ENCODE results near the gene CEP55. TPM values are rescaled to one million over a fixed set of nuclear protein-coding genes. Genes with fewer than 3 reads are reported as not detected.

CEP55 gene
- polyA plus RNA-seq, 2 donors: 8.3 to 11.5 TPM

DNA sequence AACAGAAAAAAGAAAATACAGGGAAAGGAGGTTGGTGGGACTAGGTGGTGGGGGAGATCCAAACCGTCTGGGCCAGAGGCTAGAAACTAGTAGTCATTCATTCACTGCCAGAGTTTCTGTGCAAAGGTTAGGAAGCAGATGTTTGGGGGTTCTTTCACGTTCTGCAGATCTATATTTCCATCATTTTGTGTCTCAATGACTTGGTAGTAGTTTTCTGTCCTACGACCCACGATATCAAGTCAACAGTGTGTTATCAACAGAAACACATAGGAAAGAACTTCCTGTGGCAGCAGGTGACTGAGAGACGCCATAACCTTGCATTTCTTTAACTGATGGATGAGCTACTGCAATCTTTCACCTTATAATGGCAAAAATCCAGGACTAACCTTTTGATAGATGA, 1.8 kb downstream of the CEP55 start:
- WGBS, 2 donors: 45 to 62% methylated on average over 5 of the region's 5 CpGs
- H3K4me3 ChIP-seq (ENCODE audit: low read depth in 1 of 2, low read length in 2 of 2): no peak overlapping the region

DNA sequence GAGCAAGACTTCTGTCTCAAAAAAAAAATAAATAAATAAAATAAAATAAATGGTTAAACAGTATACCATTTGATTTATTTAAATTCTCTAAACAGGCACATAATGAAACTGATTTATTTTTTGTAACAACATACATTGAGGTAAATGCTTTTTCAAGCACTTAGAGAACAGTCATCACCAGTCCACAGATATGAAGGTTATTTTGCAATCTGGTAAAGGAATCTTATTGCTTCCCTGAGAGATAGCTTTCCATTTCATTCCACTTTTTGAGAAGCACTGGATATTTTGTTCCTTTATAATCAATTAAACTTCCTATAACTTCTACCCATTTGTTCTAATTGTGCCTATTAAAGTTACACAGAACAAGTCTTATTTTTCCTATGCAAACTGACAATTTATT, 5.2 kb downstream of the CEP55 start:
- H3K27ac ChIP-seq (ENCODE audit: low read depth in 2 of 2, low read length in 1 of 2): no peak overlapping the region
- no peak overlapping the region for H3K4me3 ChIP-seq (ENCODE audit: low read depth in 1 of 2, low read length in 2 of 2)
- H3K36me3 ChIP-seq (ENCODE audit: control insufficient read depth in 2 of 2, insufficient read depth in 2 of 2, low read length in 1 of 2): no peaks in the 10 kb centered on the region
- H3K9me3 ChIP-seq (ENCODE audit: control insufficient read depth in 2 of 2, insufficient read depth in 1 of 2, low read depth in 1 of 2, low read length in 1 of 2): no peaks in the 10 kb centered on the region
- H3K27me3 ChIP-seq (ENCODE audit: control insufficient read depth in 1 of 2, insufficient read depth in 2 of 2, low read length in 2 of 2): no peaks in the 10 kb centered on the region
- H3K4me1 ChIP-seq (ENCODE audit: control insufficient read depth in 2 of 2, insufficient read depth in 2 of 2, low read length in 1 of 2): peaks cover 0 to 2% of the 10 kb centered on the region in 2 donors

More for the DNA sequence above, 1.8 kb downstream of the CEP55 start:
- Histone ChIP-seq H3K9me3 (ENCODE audit: control insufficient read depth in 2 of 2, insufficient read depth in 1 of 2, low read depth in 1 of 2, low read length in 1 of 2) (no peaks in the 10 kb centered on the region), H3K4me1 (ENCODE audit: control insufficient read depth in 2 of 2, insufficient read depth in 2 of 2, low read length in 1 of 2) (peaks cover 0 to 2% of the 10 kb centered on the region in 2 donors), H3K27ac (ENCODE audit: low read depth in 2 of 2, low read length in 1 of 2) (no peak overlapping the region), H3K27me3 (ENCODE audit: control insufficient read depth in 1 of 2, insufficient read depth in 2 of 2, low read length in 2 of 2) (no peaks in the 10 kb centered on the region), H3K36me3 (ENCODE audit: control insufficient read depth in 2 of 2, insufficient read depth in 2 of 2, low read length in 1 of 2) (no peaks in the 10 kb centered on the region)

DNA sequence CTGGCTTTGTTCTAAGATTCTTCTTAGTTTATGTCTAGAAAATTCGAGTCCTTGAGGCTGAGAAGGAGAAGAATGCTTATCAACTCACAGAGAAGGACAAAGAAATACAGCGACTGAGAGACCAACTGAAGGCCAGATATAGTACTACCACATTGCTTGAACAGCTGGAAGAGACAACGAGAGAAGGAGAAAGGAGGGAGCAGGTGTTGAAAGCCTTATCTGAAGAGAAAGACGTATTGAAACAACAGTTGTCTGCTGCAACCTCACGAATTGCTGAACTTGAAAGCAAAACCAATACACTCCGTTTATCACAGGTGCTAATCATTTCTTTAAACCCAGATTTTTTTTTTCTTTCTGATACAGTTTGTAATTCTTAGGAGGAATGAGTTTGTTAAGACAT, 6.7 kb downstream of the CEP55 start:
- Histone ChIP-seq H3K36me3 (ENCODE audit: control insufficient read depth in 2 of 2, insufficient read depth in 2 of 2, low read length in 1 of 2) (no peaks in the 10 kb centered on the region), H3K27ac (ENCODE audit: low read depth in 2 of 2, low read length in 1 of 2) (no peak overlapping the region), H3K4me3 (ENCODE audit: low read depth in 1 of 2, low read length in 2 of 2) (no peak overlapping the region), H3K4me1 (ENCODE audit: control insufficient read depth in 2 of 2, insufficient read depth in 2 of 2, low read length in 1 of 2) (no peaks in the 10 kb centered on the region), H3K9me3 (ENCODE audit: control insufficient read depth in 2 of 2, insufficient read depth in 1 of 2, low read depth in 1 of 2, low read length in 1 of 2) (no peaks in the 10 kb centered on the region), H3K27me3 (ENCODE audit: control insufficient read depth in 1 of 2, insufficient read depth in 2 of 2, low read length in 2 of 2) (no peaks in the 10 kb centered on the region)
- WGBS, 2 donors: 48 to 63% methylated on average over 6 of the region's 6 CpGs

- 83 to 96% methylated on average over 2 of the region's 2 CpGs for WGBS, 2 donors
- Histone ChIP-seq H3K4me1 (ENCODE audit: control insufficient read depth in 2 of 2, insufficient read depth in 2 of 2, low read length in 1 of 2) (no peaks in the 10 kb centered on the region), H3K36me3 (ENCODE audit: control insufficient read depth in 2 of 2, insufficient read depth in 2 of 2, low read length in 1 of 2) (no peaks in the 10 kb centered on the region), H3K27me3 (ENCODE audit: control insufficient read depth in 1 of 2, insufficient read depth in 2 of 2, low read length in 2 of 2) (no peaks in the 10 kb centered on the region), H3K27ac (ENCODE audit: low read depth in 2 of 2, low read length in 1 of 2) (no peak overlapping the region), H3K4me3 (ENCODE audit: low read depth in 1 of 2, low read length in 2 of 2) (no peak overlapping the region), H3K9me3 (ENCODE audit: control insufficient read depth in 2 of 2, insufficient read depth in 1 of 2, low read depth in 1 of 2, low read length in 1 of 2) (no peaks in the 10 kb centered on the region)
Measured at GRCh38 chr10:93505075-93505474, 8.7 kb downstream of the CEP55 start.

- H3K4me1 ChIP-seq (ENCODE audit: control insufficient read depth in 2 of 2, insufficient read depth in 2 of 2, low read length in 1 of 2): no peaks in the 10 kb centered on the region
- no peaks in the 10 kb centered on the region for H3K9me3 ChIP-seq (ENCODE audit: control insufficient read depth in 2 of 2, insufficient read depth in 1 of 2, low read depth in 1 of 2, low read length in 1 of 2)
- 88 to 92% methylated on average over 8 of the region's 8 CpGs for WGBS, 2 donors
- H3K27ac ChIP-seq (ENCODE audit: low read depth in 2 of 2, low read length in 1 of 2): no peak overlapping the region
- no peaks in the 10 kb centered on the region for H3K36me3 ChIP-seq (ENCODE audit: control insufficient read depth in 2 of 2, insufficient read depth in 2 of 2, low read length in 1 of 2)
- H3K27me3 ChIP-seq (ENCODE audit: control insufficient read depth in 1 of 2, insufficient read depth in 2 of 2, low read length in 2 of 2): no peaks in the 10 kb centered on the region
- H3K4me3 ChIP-seq (ENCODE audit: low read depth in 1 of 2, low read length in 2 of 2): no peak overlapping the region
Measured at GRCh38 chr10:93509816-93510215, 13.4 kb downstream of the CEP55 start.

GRCh38 chr10:93512565-93512964, 16.2 kb downstream of the CEP55 start:
- Histone ChIP-seq H3K27ac (ENCODE audit: low read depth in 2 of 2, low read length in 1 of 2) (no peak overlapping the region), H3K4me3 (ENCODE audit: low read depth in 1 of 2, low read length in 2 of 2) (no peak overlapping the region), H3K27me3 (ENCODE audit: control insufficient read depth in 1 of 2, insufficient read depth in 2 of 2, low read length in 2 of 2) (no peaks in the 10 kb centered on the region), H3K9me3 (ENCODE audit: control insufficient read depth in 2 of 2, insufficient read depth in 1 of 2, low read depth in 1 of 2, low read length in 1 of 2) (no peaks in the 10 kb centered on the region), H3K4me1 (ENCODE audit: control insufficient read depth in 2 of 2, insufficient read depth in 2 of 2, low read length in 1 of 2) (no peaks in the 10 kb centered on the region), H3K36me3 (ENCODE audit: control insufficient read depth in 2 of 2, insufficient read depth in 2 of 2, low read length in 1 of 2) (no peaks in the 10 kb centered on the region)
- 88 to 91% methylated on average over 1 of the region's 1 CpG for WGBS, 2 donors

DNA sequence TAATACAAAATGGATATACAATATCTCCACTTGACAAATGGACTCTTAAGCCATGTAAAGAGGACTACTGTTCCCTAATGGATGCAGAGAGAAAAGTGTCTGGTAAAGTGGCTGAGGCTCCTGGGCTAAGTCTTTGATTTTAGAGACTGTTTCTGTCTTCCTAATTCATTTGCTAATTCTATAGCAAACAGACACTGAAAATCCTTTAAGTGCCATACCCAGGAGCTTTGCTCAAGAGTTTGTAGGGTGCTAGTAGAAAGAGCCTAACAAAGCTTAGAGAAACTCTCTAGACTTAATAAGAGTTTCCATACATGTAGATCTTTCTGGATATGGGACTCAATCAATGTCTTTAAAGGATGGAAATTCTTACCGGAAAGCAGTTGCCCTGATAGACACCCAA, 16.7 kb downstream of the CEP55 start:
- no peaks in the 10 kb centered on the region for H3K36me3 ChIP-seq (ENCODE audit: control insufficient read depth in 2 of 2, insufficient read depth in 2 of 2, low read length in 1 of 2)
- no peaks in the 10 kb centered on the region for H3K9me3 ChIP-seq (ENCODE audit: control insufficient read depth in 2 of 2, insufficient read depth in 1 of 2, low read depth in 1 of 2, low read length in 1 of 2)
- WGBS, 2 donors: 32 to 100% methylated on average over 1 of the region's 1 CpG
- no peaks in the 10 kb centered on the region for H3K27me3 ChIP-seq (ENCODE audit: control insufficient read depth in 1 of 2, insufficient read depth in 2 of 2, low read length in 2 of 2)
- no peaks in the 10 kb centered on the region for H3K4me1 ChIP-seq (ENCODE audit: control insufficient read depth in 2 of 2, insufficient read depth in 2 of 2, low read length in 1 of 2)
- no peak overlapping the region for H3K4me3 ChIP-seq (ENCODE audit: low read depth in 1 of 2, low read length in 2 of 2)
- H3K27ac ChIP-seq (ENCODE audit: low read depth in 2 of 2, low read length in 1 of 2): no peak overlapping the region

GRCh38 chr10:93514521-93514920, 18.1 kb downstream of the CEP55 start:
- Histone ChIP-seq H3K4me3 (ENCODE audit: low read depth in 1 of 2, low read length in 2 of 2) (no peak overlapping the region), H3K9me3 (ENCODE audit: control insufficient read depth in 2 of 2, insufficient read depth in 1 of 2, low read depth in 1 of 2, low read length in 1 of 2) (no peaks in the 10 kb centered on the region), H3K27ac (ENCODE audit: low read depth in 2 of 2, low read length in 1 of 2) (no peak overlapping the region), H3K4me1 (ENCODE audit: control insufficient read depth in 2 of 2, insufficient read depth in 2 of 2, low read length in 1 of 2) (no peaks in the 10 kb centered on the region), H3K36me3 (ENCODE audit: control insufficient read depth in 2 of 2, insufficient read depth in 2 of 2, low read length in 1 of 2) (no peaks in the 10 kb centered on the region), H3K27me3 (ENCODE audit: control insufficient read depth in 1 of 2, insufficient read depth in 2 of 2, low read length in 2 of 2) (no peaks in the 10 kb centered on the region)
- 82 to 85% methylated on average over 4 of the region's 4 CpGs for WGBS, 2 donors

GRCh38 chr10:93515071-93516005, 18.9 kb downstream of the CEP55 start:
- no peaks in the 10 kb centered on the region for H3K9me3 ChIP-seq (ENCODE audit: control insufficient read depth in 2 of 2, insufficient read depth in 1 of 2, low read depth in 1 of 2, low read length in 1 of 2)
- no peaks in the 10 kb centered on the region for H3K4me1 ChIP-seq (ENCODE audit: control insufficient read depth in 2 of 2, insufficient read depth in 2 of 2, low read length in 1 of 2)
- H3K27me3 ChIP-seq (ENCODE audit: control insufficient read depth in 1 of 2, insufficient read depth in 2 of 2, low read length in 2 of 2): no peaks in the 10 kb centered on the region
- 63 to 68% methylated on average over 8 of the region's 8 CpGs for WGBS, 2 donors
- H3K36me3 ChIP-seq (ENCODE audit: control insufficient read depth in 2 of 2, insufficient read depth in 2 of 2, low read length in 1 of 2): no peaks in the 10 kb centered on the region
- H3K4me3 ChIP-seq (ENCODE audit: low read depth in 1 of 2, low read length in 2 of 2): no peak overlapping the region
- no peak overlapping the region for H3K27ac ChIP-seq (ENCODE audit: low read depth in 2 of 2, low read length in 1 of 2)

- H3K4me1 ChIP-seq (ENCODE audit: control insufficient read depth in 2 of 2, insufficient read depth in 2 of 2, low read length in 1 of 2): no peaks in the 10 kb centered on the region
- no peak overlapping the region for H3K27ac ChIP-seq (ENCODE audit: low read depth in 2 of 2, low read length in 1 of 2)
- no peaks in the 10 kb centered on the region for H3K27me3 ChIP-seq (ENCODE audit: control insufficient read depth in 1 of 2, insufficient read depth in 2 of 2, low read length in 2 of 2)
- H3K36me3 ChIP-seq (ENCODE audit: control insufficient read depth in 2 of 2, insufficient read depth in 2 of 2, low read length in 1 of 2): no peaks in the 10 kb centered on the region
- WGBS, 2 donors: 96% methylated on average over 1 of the region's 1 CpG
- H3K4me3 ChIP-seq (ENCODE audit: low read depth in 1 of 2, low read length in 2 of 2): no peak overlapping the region
- H3K9me3 ChIP-seq (ENCODE audit: control insufficient read depth in 2 of 2, insufficient read depth in 1 of 2, low read depth in 1 of 2, low read length in 1 of 2): no peaks in the 10 kb centered on the region
Measured at GRCh38 chr10:93516006-93516380, 19.6 kb downstream of the CEP55 start.
